H1 (cell line): ENCODE data around the gene RAPGEF5. TPM values are rescaled to one million over a fixed set of nuclear protein-coding genes. Genes with fewer than 3 reads are reported as not detected.
A peak's percentile ranks its signal among the peaks of the same experiment; 100 is the strongest.

Experiments used
- ATF3 ChIP-seq: IDR thresholded peaks from 2 replicates; pipeline ENCODE4 v1.6.1; 2011; ENCODE audit warnings: low read depth, mild to moderate bottlenecking, low read length; ENCODE audit not compliant: insufficient read depth
- BCL11A ChIP-seq, 2 experiments: IDR thresholded peaks; one replicate each; pipeline ENCODE4 v1.6.1; 2011; ENCODE audit warnings: low read depth in 2 of 2, low read length in 2 of 2, mild to moderate bottlenecking in 2 of 2
- CBX5 ChIP-seq: fragments of 300-800, 300-1000 bp; sonication (generic); IDR thresholded peaks from 2 replicates; pipeline ENCODE4 v1.7.1; 2016; ENCODE audit warnings: antibody characterized with exemption, low read length, low read depth
- CHD1 ChIP-seq: IDR thresholded peaks from 2 replicates; pipeline ENCODE4 v1.6.1; 2012; ENCODE audit warnings: low read depth, low read length, improper control_type of control experiment
- CHD2 ChIP-seq: IDR thresholded peaks from 2 replicates; pipeline ENCODE4 v1.6.1; 2012; ENCODE audit warnings: low read length, improper control_type of control experiment
- E2F6 ChIP-seq: IDR thresholded peaks from 2 replicates; pipeline ENCODE4 v1.6.1; 2012; ENCODE audit warnings: inconsistent platforms
- EGR1 ChIP-seq: IDR thresholded peaks from 2 replicates; pipeline ENCODE4 v1.6.1; 2011; ENCODE audit warnings: low read depth, low read length, borderline replicate concordance
- JUND ChIP-seq: IDR thresholded peaks from 2 replicates; pipeline ENCODE4 v1.6.1; 2011; ENCODE audit warnings: mild to moderate bottlenecking, improper control_type of control experiment, low read length
- MAX ChIP-seq: IDR thresholded peaks from 2 replicates; pipeline ENCODE4 v1.6.1; 2012; ENCODE audit warnings: inconsistent platforms
- NANOG ChIP-seq: IDR thresholded peaks from 2 replicates; pipeline ENCODE4 v1.6.1; 2011; ENCODE audit warnings: low read length, low read depth, mild to moderate bottlenecking, inconsistent platforms; ENCODE audit not compliant: insufficient read depth, poor library complexity, severe bottlenecking
- NRF1 ChIP-seq: IDR thresholded peaks from 2 replicates; pipeline ENCODE4 v1.6.1; 2011; ENCODE audit warnings: mild to moderate bottlenecking, low read depth, low read length, improper control_type of control experiment
- POU5F1 ChIP-seq: IDR thresholded peaks from 2 replicates; pipeline ENCODE4 v1.6.1; 2011; ENCODE audit warnings: low read depth, mild to moderate bottlenecking, low read length, moderate library complexity
- RXRA ChIP-seq: IDR thresholded peaks from 2 replicates; pipeline ENCODE4 v1.6.1; 2011; ENCODE audit warnings: low read depth, mild to moderate bottlenecking, low read length, moderate library complexity; ENCODE audit not compliant: insufficient read depth
- SIN3A ChIP-seq, 2 experiments: IDR thresholded peaks in 1 of 2; conservative IDR thresholded peaks in 1 of 2; 2 replicates each; pipeline ENCODE4 v1.6.1; 2011 to 2012; ENCODE audit warnings: low read length in 2 of 2, improper control_type of control experiment in 1 of 2, low read depth in 1 of 2, mild to moderate bottlenecking in 1 of 2
- SIRT6 ChIP-seq: IDR thresholded peaks from one replicate; pipeline ENCODE4 v1.7.1; 2012; ENCODE audit warnings: low read length, inconsistent platforms
- SIX5 ChIP-seq: IDR thresholded peaks from 2 replicates; pipeline ENCODE4 v1.6.1; 2011; ENCODE audit warnings: mild to moderate bottlenecking, low read depth, low read length
- SP1 ChIP-seq: IDR thresholded peaks from 2 replicates; pipeline ENCODE4 v1.6.1; 2011; ENCODE audit warnings: low read depth, low read length
- SUZ12 ChIP-seq: fragments of 200-600 bp; sonication (generic); IDR thresholded peaks from 2 replicates; pipeline ENCODE4 v1.6.1; 2012; ENCODE audit warnings: mild to moderate bottlenecking, inconsistent platforms, low read length, moderate library complexity, mixed read lengths
- YY1 ChIP-seq: IDR thresholded peaks from 2 replicates; pipeline ENCODE4 v1.6.1; 2011; ENCODE audit warnings: low read depth, mild to moderate bottlenecking, low read length
- polyA plus RNA-seq, 7 experiments: library from polyadenylated mRNA; depleted of rRNA in 3 of 7; stranded (reverse) in 5 of 7; unstranded in 2 of 7; fragments of >200 nt in 5 of 7; fragments of 200-250 nt in 2 of 7; gene quantifications; 1 replicate in 5 of 7; 2 replicates in 1 of 7; 4 replicates in 1 of 7; pipeline versions ENCODE4 v1.2.1 to v1.2.3, GENCODE V29; 2011 to 2013; ENCODE audit warnings: missing spikeins in 2 of 7, mixed read lengths in 2 of 7
- total RNA-seq: library from RNA; stranded (reverse); fragmentation: NEBNext Ultra II Directional; extraction: Animal tissue kit (Norgen Biotek cat#: 25700); gene quantifications from 2 replicates; pipeline ENCODE4 v1.2.1, GENCODE V29; 2021
- TF ChIP-seq, protein P1 (sequence below): IDR thresholded peaks from 2 replicates; pipeline ENCODE4 v1.6.1; 2012; ENCODE audit warnings: low read length, inconsistent platforms

The RAPGEF5 gene
- total and polyA plus RNA-seq, 2 of the 8 experiments (the other 6 are each of a cell fraction or from before 2014, with no cell fraction given), result 4.4 to 22.9 TPM

- TF ChIP-seq E2F6 (peak; percentile 88), POU5F1 (no peak), EGR1 (no peak), MAX (peak; percentile 95), YY1 (no peak), CHD1 (no peak), SIRT6 (no peak), SP1 (no peak), SIX5 (no peak), BCL11A (IDR thresholded peaks at IDR 0.05; ENCODE audit: low read depth in 2 of 2, low read length in 2 of 2) (no peak), CBX5 (no peak), NANOG (no peak), RXRA (no peak), ATF3 (no peak), SIN3A (conservative IDR thresholded peaks at IDR 0.05 in 1 of 2, IDR thresholded peaks at IDR 0.05 in 1 of 2; ENCODE audit: low read depth in 1 of 2, low read length in 2 of 2) (no peak), CHD2 (no peak), SUZ12 (no peak), JUND (no peak), NRF1 (no peak)
- TF ChIP-seq, protein P1, sequence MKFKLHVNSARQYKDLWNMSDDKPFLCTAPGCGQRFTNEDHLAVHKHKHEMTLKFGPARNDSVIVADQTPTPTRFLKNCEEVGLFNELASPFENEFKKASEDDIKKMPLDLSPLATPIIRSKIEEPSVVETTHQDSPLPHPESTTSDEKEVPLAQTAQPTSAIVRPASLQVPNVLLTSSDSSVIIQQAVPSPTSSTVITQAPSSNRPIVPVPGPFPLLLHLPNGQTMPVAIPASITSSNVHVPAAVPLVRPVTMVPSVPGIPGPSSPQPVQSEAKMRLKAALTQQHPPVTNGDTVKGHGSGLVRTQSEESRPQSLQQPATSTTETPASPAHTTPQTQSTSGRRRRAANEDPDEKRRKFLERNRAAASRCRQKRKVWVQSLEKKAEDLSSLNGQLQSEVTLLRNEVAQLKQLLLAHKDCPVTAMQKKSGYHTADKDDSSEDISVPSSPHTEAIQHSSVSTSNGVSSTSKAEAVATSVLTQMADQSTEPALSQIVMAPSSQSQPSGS, result no peak
These were observed 262.3 kb downstream of the RAPGEF5 start (continued) for GRCh38 chr7:22094413-22095342.
